HepG2 (cell line): ENCODE results near the gene S100A10. TPM values are rescaled to one million over a fixed set of nuclear protein-coding genes. Genes with fewer than 3 reads are reported as not detected.

Source experiments
- KLF16 ChIP-seq, 2 experiments: sonication (generic) in 1 of 2; formaldehyde crosslinking in 1 of 2; IDR thresholded peaks; 2 replicates each; pipeline versions ENCODE4 v1.6.1 to v1.8.0; 2016 to 2023; ENCODE audit warnings: missing genetic modification reagents in 2 of 2, missing compliant biosample characterization in 1 of 2
- MAX ChIP-seq: IDR thresholded peaks from 2 replicates; pipeline ENCODE4 v1.6.1; 2012; ENCODE audit warnings: inconsistent platforms
- NR1H2 ChIP-seq: sonication (generic); formaldehyde crosslinking; IDR thresholded peaks from 2 replicates; pipeline ENCODE4 v1.8.1; 2022; ENCODE audit warnings: low read depth, missing genetic modification reagents, borderline replicate concordance
- PATZ1 ChIP-seq: sonication (generic); formaldehyde crosslinking; IDR thresholded peaks from 2 replicates; pipeline ENCODE4 v1.4.0; 2020; ENCODE audit warnings: missing genetic modification reagents
- PHF8 ChIP-seq: sonication (generic); formaldehyde crosslinking; IDR thresholded peaks from 2 replicates; pipeline ENCODE4 v1.5.0; 2020; ENCODE audit warnings: missing genetic modification reagents
- REST ChIP-seq, 2 experiments: IDR thresholded peaks; 2 replicates each; pipeline ENCODE4 v1.6.1; 2011 to 2012; ENCODE audit warnings: low read length in 2 of 2, borderline replicate concordance in 1 of 2, low read depth in 1 of 2, mild to moderate bottlenecking in 1 of 2, moderate library complexity in 1 of 2
- ZBTB10 ChIP-seq: sonication (generic); formaldehyde crosslinking; IDR thresholded peaks from 2 replicates; pipeline ENCODE4 v1.4.0; 2020; ENCODE audit warnings: missing genetic modification reagents, borderline replicate concordance
- ZFX ChIP-seq: sonication (generic); formaldehyde crosslinking; IDR thresholded peaks from 2 replicates; pipeline ENCODE4 v1.4.0; 2020; ENCODE audit warnings: mild to moderate bottlenecking, low read depth, missing genetic modification reagents, moderate library complexity
- ZGPAT ChIP-seq: IDR thresholded peaks from 2 replicates; pipeline ENCODE4 v1.6.1; 2016; ENCODE audit warnings: mild to moderate bottlenecking
- ZNF687 ChIP-seq: sonication (generic); formaldehyde crosslinking; IDR thresholded peaks from 2 replicates; pipeline ENCODE4 v1.5.1; 2020; ENCODE audit warnings: mild to moderate bottlenecking, missing genetic modification reagents, moderate library complexity
- ZNF776 ChIP-seq: sonication (generic); formaldehyde crosslinking; IDR thresholded peaks from 2 replicates; pipeline ENCODE4 v1.4.0; 2020; ENCODE audit warnings: mild to moderate bottlenecking, missing genetic modification reagents
- ZSCAN25 ChIP-seq: sonication (generic); formaldehyde crosslinking; IDR thresholded peaks from 2 replicates; pipeline ENCODE4 v1.8.0; 2022; ENCODE audit warnings: mild to moderate bottlenecking, missing genetic modification reagents
- polyA plus RNA-seq, 8 experiments: library from polyadenylated mRNA; depleted of rRNA in 3 of 8; stranded (reverse) in 7 of 8; unstranded in 1 of 8; fragments of >200 nt; fragmentation: Illumina TruSeq in 4 of 8; extraction: Trizol in 4 of 8; gene quantifications; 2 replicates each; pipeline versions ENCODE4 v1.2.1 to v1.2.3, GENCODE V29; 2011 to 2016; ENCODE audit warnings: low read depth in 4 of 8, missing spikeins in 1 of 8, mixed read lengths in 1 of 8; ENCODE audit not compliant: insufficient read depth in 1 of 8
- total RNA-seq, 5 experiments: library from RNA; depleted of rRNA; stranded (reverse); fragments of >200 nt; fragmentation: Illumina TruSeq; extraction: Trizol; gene quantifications; 2 replicates each; pipeline ENCODE4 v1.2.3, GENCODE V29; 2016; ENCODE audit warnings: low read depth in 1 of 5

The S100A10 gene
- total and polyA plus RNA-seq, 2 of the 13 experiments (the other 11 are each of a cell fraction or from before 2014, with no cell fraction given), result 16.8 to 28.7 TPM

GRCh38 chr1:151993734-151994496 is at the start of gene S100A10 (continued):
- TF ChIP-seq PATZ1 (CRISPR knock-in tag) (peak; percentile 76; the same call in 1 of the 2 replicates), ZSCAN25 (CRISPR knock-in tag) (peak; percentile 80), ZGPAT (CRISPR knock-in tag) (peak; percentile 49; the same call in 1 of the 2 replicates), KLF16 (CRISPR knock-in tag; IDR thresholded peaks at IDR 0.05) (0 out of 4 replicates have a peak, but pooled peaks of 1 of the 2 experiments have one; percentile 18), ZNF687 (CRISPR knock-in tag) (peak; percentile 72), ZBTB10 (CRISPR knock-in tag) (no peak), NR1H2 (CRISPR knock-in tag) (no peak), ZFX (peak; percentile 57), ZNF776 (CRISPR knock-in tag) (0 out of 2 replicates have a peak, but pooled peaks have one; percentile 5), REST (IDR thresholded peaks at IDR 0.05; ENCODE audit: borderline replicate concordance in 1 of 2, low read depth in 1 of 2, low read length in 2 of 2) (no peak), PHF8 (CRISPR knock-in tag) (peak; percentile 28), MAX (peak; percentile 18; the same call in 1 of the 2 replicates)
